HUES64 (cell line): ENCODE results near the gene KANSL1.
A peak's percentile ranks its signal among the peaks of the same experiment; 100 is the strongest.
"Not testable (repeated sequence)": the region's sequence is repeated elsewhere in the genome, so short reads cannot be mapped to it uniquely, and the experiment has no call there.

Experiments
- H3K27ac ChIP-seq: 2 replicates; pipeline ENCODE4 v1.7.0; 2013; ENCODE audit warnings: low read depth, low read length, inconsistent platforms
- H3K27me3 ChIP-seq: 2 replicates; pipeline ENCODE4 v1.6.1; 2013; ENCODE audit warnings: mild to moderate bottlenecking, low read length; ENCODE audit not compliant: insufficient read depth
- H3K36me3 ChIP-seq: 2 replicates; pipeline ENCODE4 v1.6.1; 2013; ENCODE audit warnings: mild to moderate bottlenecking, low read length; ENCODE audit not compliant: insufficient read depth
- H3K4me1 ChIP-seq: 2 replicates; pipeline ENCODE4 v1.6.1; 2013; ENCODE audit warnings: mild to moderate bottlenecking, low read length, moderate library complexity; ENCODE audit not compliant: insufficient read depth
- H3K4me3 ChIP-seq: 2 replicates; pipeline ENCODE4 v1.5.1; 2013; ENCODE audit warnings: mild to moderate bottlenecking, low read length, moderate library complexity
- H3K9ac ChIP-seq: 2 replicates; pipeline ENCODE4 v1.6.1; 2013; ENCODE audit warnings: mild to moderate bottlenecking, low read depth, low read length
- H3K9me3 ChIP-seq: 2 replicates; pipeline ENCODE4 v1.6.1; 2013; ENCODE audit warnings: low read depth, low read length; ENCODE audit not compliant: insufficient read depth
- WGBS: fragments of 150-250, 120-280 bp; methylation state at CpG from one replicate; pipeline ENCODE4 v1.1.7; 2013; ENCODE audit warnings: missing lambda C conversion rate; 5-methylcytosine and 5-hydroxymethylcytosine counted together

The KANSL1 gene

GRCh38 chr17:46180185-46180891 is 12.9 kb downstream of the KANSL1 start:
- 87% methylated on average over 14 of the region's 16 CpGs for WGBS
- H3K4me3 ChIP-seq, H3K9me3 ChIP-seq, H3K27me3 ChIP-seq, H3K9ac ChIP-seq, H3K36me3 ChIP-seq: not testable (repeated sequence)
- Histone ChIP-seq H3K27ac (peak overlapping the region; percentile 63), H3K4me1 (peaks cover 76% of the 10 kb centered on the region)

- peaks cover 68% of the 10 kb centered on the region for H3K4me1 ChIP-seq
- H3K27me3 ChIP-seq: no peaks in the 10 kb centered on the region
- 80% methylated on average over 11 of the region's 11 CpGs for WGBS
- no peak overlapping the region for H3K4me3 ChIP-seq
- H3K27ac ChIP-seq: peak overlapping the region; percentile 63
- H3K9me3 ChIP-seq: no peaks in the 10 kb centered on the region
- H3K9ac ChIP-seq: peak overlapping the region; percentile 29; the same call in 1 of the 2 replicates
- no peaks in the 10 kb centered on the region for H3K36me3 ChIP-seq
These were observed 13.7 kb downstream of the KANSL1 start for GRCh38 chr17:46179375-46179999.

GRCh38 chr17:46178550-46179214 is 14.5 kb downstream of the KANSL1 start:
- Histone ChIP-seq H3K27me3 (no peaks in the 10 kb centered on the region), H3K36me3 (no peaks in the 10 kb centered on the region), H3K9me3 (no peaks in the 10 kb centered on the region), H3K27ac (peak overlapping the region; percentile 63), H3K4me3 (no peak overlapping the region), H3K4me1 (peaks cover 63% of the 10 kb centered on the region), H3K9ac (peak overlapping the region; percentile 9; the same call in 1 of the 2 replicates)
- WGBS: 81% methylated on average over 4 of the region's 4 CpGs

- Histone ChIP-seq H3K9ac (no peak overlapping the region), H3K9me3 (no peaks in the 10 kb centered on the region), H3K4me1 (peaks cover 54% of the 10 kb centered on the region), H3K36me3 (peaks cover 8% of the 10 kb centered on the region; the same call in 1 of the 2 replicates), H3K27ac (no peak overlapping the region), H3K27me3 (no peaks in the 10 kb centered on the region), H3K4me3 (no peak overlapping the region)
- 90% methylated on average over 3 of the region's 3 CpGs for WGBS
These were observed 16.3 kb downstream of the KANSL1 start for GRCh38 chr17:46176975-46177374.

- Histone ChIP-seq H3K36me3 (peaks cover 18% of the 10 kb centered on the region), H3K9ac (no peak overlapping the region), H3K4me1 (peaks cover 45% of the 10 kb centered on the region), H3K27ac (no peak overlapping the region), H3K4me3 (no peak overlapping the region), H3K9me3 (no peaks in the 10 kb centered on the region), H3K27me3 (no peaks in the 10 kb centered on the region)
- WGBS: no CpG with 5 or more reads among the region's 1 CpG
These were observed 17.3 kb downstream of the KANSL1 start for GRCh38 chr17:46175891-46176290.

GRCh38 chr17:46173153-46173552 is 20.1 kb downstream of the KANSL1 start:
- H3K27me3 ChIP-seq: no peaks in the 10 kb centered on the region
- H3K9ac ChIP-seq: no peak overlapping the region
- H3K4me3 ChIP-seq: no peak overlapping the region
- WGBS: 92% methylated on average over 2 of the region's 2 CpGs
- H3K4me1 ChIP-seq: peaks cover 36% of the 10 kb centered on the region
- H3K9me3 ChIP-seq: no peaks in the 10 kb centered on the region
- H3K27ac ChIP-seq: no peak overlapping the region
- peaks cover 43% of the 10 kb centered on the region for H3K36me3 ChIP-seq

- Histone ChIP-seq H3K9ac (no peak overlapping the region), H3K9me3 (no peaks in the 10 kb centered on the region), H3K27me3 (no peaks in the 10 kb centered on the region), H3K27ac (no peak overlapping the region), H3K4me1 (peaks cover 39% of the 10 kb centered on the region), H3K36me3 (peaks cover 48% of the 10 kb centered on the region), H3K4me3 (no peak overlapping the region)
- WGBS: 94% methylated on average over 14 of the region's 14 CpGs
These were observed 21.3 kb downstream of the KANSL1 start for GRCh38 chr17:46171939-46172338.

GRCh38 chr17:46170639-46171429 is 22.4 kb downstream of the KANSL1 start:
- H3K36me3 ChIP-seq: peaks cover 48% of the 10 kb centered on the region
- no peaks in the 10 kb centered on the region for H3K27me3 ChIP-seq
- no peaks in the 10 kb centered on the region for H3K9me3 ChIP-seq
- no peak overlapping the region for H3K27ac ChIP-seq
- WGBS: 97% methylated on average over 11 of the region's 11 CpGs
- H3K4me3 ChIP-seq: no peak overlapping the region
- H3K4me1 ChIP-seq: peaks cover 35% of the 10 kb centered on the region
- no peak overlapping the region for H3K9ac ChIP-seq

GRCh38 chr17:46169913-46170638 is 23.2 kb downstream of the KANSL1 start:
- Histone ChIP-seq H3K9ac (no peak overlapping the region), H3K36me3 (peaks cover 48% of the 10 kb centered on the region), H3K4me3 (no peak overlapping the region), H3K27me3 (no peaks in the 10 kb centered on the region), H3K4me1 (peaks cover 35% of the 10 kb centered on the region), H3K27ac (no peak overlapping the region), H3K9me3 (no peaks in the 10 kb centered on the region)
- 94% methylated on average over 9 of the region's 9 CpGs for WGBS

- Histone ChIP-seq H3K4me3 (no peak overlapping the region), H3K36me3 (peaks cover 48% of the 10 kb centered on the region), H3K9me3 (no peaks in the 10 kb centered on the region)
These were observed 25.2 kb downstream of the KANSL1 start for GRCh38 chr17:46167826-46168569.

More at GRCh38 chr17:46167826-46168569, 25.2 kb downstream of the KANSL1 start:
- 94% methylated on average over 13 of the region's 14 CpGs for WGBS
- H3K27ac ChIP-seq: no peak overlapping the region
- peaks cover 31% of the 10 kb centered on the region; the same call in 1 of the 2 replicates for H3K4me1 ChIP-seq
- no peak overlapping the region for H3K9ac ChIP-seq
- H3K27me3 ChIP-seq: no peaks in the 10 kb centered on the region
